Breast epithelium (tissue), 3 donors: ENCODE measurements around the gene P2RY13.

Source experiments
- CTCF ChIP-seq, 3 donors: fragments of 450-650 bp; IDR thresholded peaks; one replicate each; pipeline ENCODE4 v1.5.1; 2016 to 2017; ENCODE audit warnings: antibody characterized with exemption in 3 of 3, mild to moderate bottlenecking in 3 of 3, moderate library complexity in 3 of 3
- POLR2A ChIP-seq: fragments of 450-650 bp; IDR thresholded peaks from one replicate; pipeline ENCODE4 v1.6.1; 2016; ENCODE audit warnings: antibody characterized with exemption, mild to moderate bottlenecking, moderate library complexity

GRCh38 chr3:151367448-151367847, 38.1 kb upstream of the P2RY13 start:
- TF ChIP-seq POLR2A (no peak), CTCF (IDR thresholded peaks at IDR 0.05) (no peak)
